GM13976 (cell line): ENCODE measurements around the gene SYNPO2.

Source experiments
- DNase-seq: peaks from one replicate; pipeline ENCODE4 v3.0.0; 2012; ENCODE audit warnings: low spot score
- in situ Hi-C: fragments of 300-500 bp; cut with MboI; formaldehyde crosslinking; loops from one replicate; pipeline ENCODE4 v1.12.0; 2022; ENCODE audit warnings: low sequenced_read_pairs, mixed read lengths, inconsistent platforms; ENCODE audit not compliant: unreplicated experiment
- TF ChIP-seq, protein P1 (sequence below): IDR thresholded peaks from 2 replicates; pipeline ENCODE4 v1.5.1; 2012; ENCODE audit warnings: borderline replicate concordance, mild to moderate bottlenecking; ENCODE audit not compliant: insufficient read depth; ENCODE audit errors: extremely low read depth, missing control alignments, control extremely low read depth

Gene SYNPO2

DNA sequence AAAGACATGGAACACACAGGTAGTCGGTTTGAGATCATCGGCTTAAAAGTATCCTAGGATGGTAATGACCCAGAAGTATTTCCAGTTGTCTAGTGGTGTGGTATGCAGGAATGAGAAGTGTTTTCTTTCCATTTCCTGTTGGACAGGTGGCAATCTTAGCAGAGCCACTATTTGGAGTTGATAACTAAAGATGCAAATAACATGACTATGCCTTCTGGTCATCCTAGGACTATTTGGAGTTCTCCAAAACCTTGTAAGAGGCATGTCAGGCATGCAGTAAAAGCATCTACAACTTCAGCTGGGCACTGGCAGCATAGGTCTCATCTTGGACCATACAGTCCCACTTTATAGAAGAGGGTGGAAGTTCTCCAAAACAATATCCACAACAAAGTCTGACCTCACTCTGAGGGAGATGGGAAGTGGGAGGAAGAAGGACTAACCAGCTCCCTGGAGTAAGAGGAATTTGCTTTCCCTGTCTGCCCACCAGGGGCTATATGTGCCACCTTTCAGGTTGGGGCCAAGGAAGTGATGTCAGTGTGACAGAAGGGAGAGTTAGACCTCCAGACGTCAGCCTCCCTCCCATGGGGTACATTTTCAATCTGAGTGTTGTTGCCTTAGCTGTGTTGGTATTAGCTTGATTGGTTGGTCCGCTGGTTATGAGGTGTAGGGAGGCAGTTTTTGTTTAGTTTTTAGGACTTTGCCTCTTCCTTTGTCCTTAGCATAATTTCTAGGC is 145.8 kb downstream of the SYNPO2 start:
- no peak for DNase-seq
- in situ Hi-C loops: loop anchor here (25.0 kb wide), 1 partner anchor 253 kb away; no protein-coding TSS in a partner anchor
- TF ChIP-seq, protein P1, sequence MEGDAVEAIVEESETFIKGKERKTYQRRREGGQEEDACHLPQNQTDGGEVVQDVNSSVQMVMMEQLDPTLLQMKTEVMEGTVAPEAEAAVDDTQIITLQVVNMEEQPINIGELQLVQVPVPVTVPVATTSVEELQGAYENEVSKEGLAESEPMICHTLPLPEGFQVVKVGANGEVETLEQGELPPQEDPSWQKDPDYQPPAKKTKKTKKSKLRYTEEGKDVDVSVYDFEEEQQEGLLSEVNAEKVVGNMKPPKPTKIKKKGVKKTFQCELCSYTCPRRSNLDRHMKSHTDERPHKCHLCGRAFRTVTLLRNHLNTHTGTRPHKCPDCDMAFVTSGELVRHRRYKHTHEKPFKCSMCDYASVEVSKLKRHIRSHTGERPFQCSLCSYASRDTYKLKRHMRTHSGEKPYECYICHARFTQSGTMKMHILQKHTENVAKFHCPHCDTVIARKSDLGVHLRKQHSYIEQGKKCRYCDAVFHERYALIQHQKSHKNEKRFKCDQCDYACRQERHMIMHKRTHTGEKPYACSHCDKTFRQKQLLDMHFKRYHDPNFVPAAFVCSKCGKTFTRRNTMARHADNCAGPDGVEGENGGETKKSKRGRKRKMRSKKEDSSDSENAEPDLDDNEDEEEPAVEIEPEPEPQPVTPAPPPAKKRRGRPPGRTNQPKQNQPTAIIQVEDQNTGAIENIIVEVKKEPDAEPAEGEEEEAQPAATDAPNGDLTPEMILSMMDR: no peak

DNA sequence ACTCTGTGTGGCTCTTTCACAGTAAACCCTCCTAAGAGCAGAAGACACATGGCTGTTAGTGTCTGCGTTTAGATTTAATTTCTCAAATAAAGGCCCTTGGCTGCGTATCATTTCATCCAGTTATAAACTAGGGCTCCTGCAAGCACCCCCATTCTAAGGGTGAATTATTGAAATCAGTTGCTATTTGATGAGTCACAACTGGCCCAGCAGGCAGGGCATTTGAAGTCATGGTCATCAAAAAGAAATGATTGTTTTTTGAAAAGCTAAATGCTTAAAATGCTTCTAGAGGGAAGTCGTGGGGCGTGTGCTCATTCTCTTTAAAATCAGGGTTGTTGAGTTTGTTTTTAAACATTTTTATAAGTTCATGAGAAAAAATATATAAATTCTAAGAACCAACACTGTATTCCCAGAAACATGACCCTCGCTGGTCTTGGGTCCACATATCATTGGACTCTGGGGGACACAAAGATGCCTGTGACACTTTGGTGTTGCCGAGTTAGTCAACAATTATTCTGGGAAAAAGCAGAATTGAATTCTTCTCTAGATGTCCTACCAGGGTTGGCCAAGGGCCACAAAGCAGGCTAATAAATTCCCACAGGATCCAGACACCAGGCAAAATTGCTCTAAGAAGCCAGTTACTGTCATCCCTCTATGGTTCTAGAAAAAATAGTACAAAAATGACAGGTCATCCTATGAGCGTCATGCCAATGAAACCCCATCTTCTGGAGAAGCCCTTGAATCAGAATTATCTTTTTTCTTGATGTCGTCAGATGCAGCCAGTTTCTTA is 147.5 kb downstream of the SYNPO2 start:
- TF ChIP-seq, protein P1: no peak
- in situ Hi-C loops: loop anchor here (25.0 kb wide), 1 partner anchor 251 kb away; no protein-coding TSS in a partner anchor
- DNase-seq: no peak

DNA sequence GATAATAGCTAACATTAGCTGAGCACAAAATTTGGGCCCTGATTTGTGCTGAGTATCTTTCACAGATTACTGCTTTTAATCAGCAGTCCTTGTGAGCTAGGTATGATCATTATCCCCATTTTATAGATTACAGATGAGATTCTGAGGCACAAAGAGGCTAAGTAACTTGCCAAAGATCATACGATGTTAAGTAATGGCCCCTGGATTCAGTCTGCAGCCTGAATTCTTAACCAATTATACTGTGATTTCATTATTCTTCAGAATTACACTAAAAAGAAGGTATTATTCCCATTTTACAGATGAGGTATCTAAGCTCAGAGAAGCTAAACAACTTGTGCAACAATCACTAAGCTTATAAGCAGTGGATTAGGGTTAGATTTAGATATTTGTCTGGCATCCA is 149.1 kb downstream of the SYNPO2 start:
- in situ Hi-C loops: loop anchor here (25.0 kb wide), 1 partner anchor 250 kb away; no protein-coding TSS in a partner anchor
- TF ChIP-seq, protein P1: no peak
- DNase-seq: no peak

DNA sequence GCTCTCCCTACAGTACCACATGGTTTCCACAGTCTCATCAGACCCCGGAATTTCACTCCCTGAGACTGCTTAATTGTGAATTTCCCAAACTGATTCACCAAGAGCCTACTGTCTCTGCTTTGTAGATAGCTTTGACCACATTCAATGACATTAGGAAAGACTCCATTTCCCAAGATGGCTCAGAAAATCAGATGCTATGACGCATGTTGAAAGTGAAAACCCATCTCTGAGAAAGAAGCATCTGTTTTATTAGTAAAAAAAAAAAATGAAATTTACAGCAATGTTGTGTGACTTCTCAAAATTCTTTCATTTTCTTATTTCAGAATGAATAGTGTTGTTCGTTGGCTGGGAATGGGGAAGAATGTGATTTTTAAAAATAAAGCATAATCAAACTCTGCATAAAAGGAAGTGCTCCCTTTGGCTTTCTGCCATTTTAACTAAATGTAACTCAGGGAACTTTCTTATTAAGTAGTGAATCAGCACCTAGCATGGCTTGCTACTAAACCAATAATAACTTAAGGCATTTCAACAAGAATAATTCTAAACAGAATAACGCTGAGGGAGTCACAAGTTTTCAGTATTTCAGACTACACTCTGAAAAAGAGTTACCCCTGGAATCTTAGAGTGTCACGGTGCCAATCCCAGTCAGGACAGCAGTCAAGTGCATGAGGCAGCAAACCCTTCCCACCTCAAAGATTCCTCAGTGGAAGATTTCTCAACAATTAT is 149.6 kb downstream of the SYNPO2 start:
- DNase-seq: no peak
- TF ChIP-seq, protein P1: no peak
- in situ Hi-C loops: loop anchor here (25.0 kb wide), 1 partner anchor 249 kb away; no protein-coding TSS in a partner anchor

DNA sequence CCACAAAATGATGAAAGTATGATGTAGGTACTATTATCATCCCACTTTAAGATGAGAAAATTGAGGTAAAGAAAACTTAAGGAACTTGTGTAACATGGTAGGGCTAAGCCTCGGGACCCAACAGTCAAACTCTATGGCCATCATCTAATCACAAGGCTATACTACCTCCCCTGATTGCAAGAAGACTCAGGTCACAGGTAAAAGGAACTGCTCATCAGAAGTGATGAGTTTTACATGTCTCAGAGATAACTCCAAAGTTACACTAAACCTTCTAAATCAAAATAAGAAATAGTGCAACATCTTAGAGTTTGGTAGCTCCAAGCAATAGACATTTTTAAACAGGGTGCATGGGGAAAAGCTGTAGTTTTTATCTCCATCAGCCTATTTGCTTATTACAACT is 150.5 kb downstream of the SYNPO2 start:
- in situ Hi-C loops: loop anchor here (25.0 kb wide), 1 partner anchor 248 kb away; no protein-coding TSS in a partner anchor
- no peak for DNase-seq
- TF ChIP-seq, protein P1: no peak

DNA sequence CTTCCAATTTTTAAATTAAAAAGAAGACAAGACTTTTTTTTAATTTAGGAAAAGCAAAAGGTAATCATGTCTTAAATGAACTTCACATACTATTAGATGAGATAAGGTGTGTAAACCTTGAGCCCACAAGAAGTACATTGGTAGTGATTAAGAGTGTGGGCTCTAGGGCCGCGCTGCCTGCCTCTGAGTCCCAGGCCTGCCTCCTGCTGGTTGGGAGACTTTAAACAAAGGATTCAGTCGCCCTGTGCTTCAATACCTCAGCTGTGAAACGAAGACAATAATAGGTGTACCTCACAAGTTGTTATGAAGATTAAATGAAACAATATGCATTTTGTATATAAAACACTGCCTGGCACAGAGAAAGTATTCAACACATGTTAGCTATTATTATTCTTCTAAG is 151.1 kb downstream of the SYNPO2 start:
- in situ Hi-C loops: loop anchor here (25.0 kb wide), 1 partner anchor 248 kb away; no protein-coding TSS in a partner anchor
- TF ChIP-seq, protein P1: no peak
- DNase-seq: no peak
